ENCODE measurements around the gene TAS1R1.

TAS1R1 gene

GRCh38 chr1:6603915-6604558 is 48.9 kb downstream of the TAS1R1 start:
- DNase-seq (ENCODE audit: low spot score), result peak; percentile 74

- peak; percentile 59 for DNase-seq (ENCODE audit: low spot score)
These were observed 57.7 kb downstream of the TAS1R1 start for GRCh38 chr1:6612641-6613360.

GRCh38 chr1:6613361-6614018 is 58.4 kb downstream of the TAS1R1 start, which contains the start of gene PHF13:
Gene PHF13, plus strand, starts transcription at chr1:6613731. Its CDS starts 336 bp downstream, at chr1:6614067.
- DNase-seq (ENCODE audit: low spot score), result peak; percentile 99

DNA sequence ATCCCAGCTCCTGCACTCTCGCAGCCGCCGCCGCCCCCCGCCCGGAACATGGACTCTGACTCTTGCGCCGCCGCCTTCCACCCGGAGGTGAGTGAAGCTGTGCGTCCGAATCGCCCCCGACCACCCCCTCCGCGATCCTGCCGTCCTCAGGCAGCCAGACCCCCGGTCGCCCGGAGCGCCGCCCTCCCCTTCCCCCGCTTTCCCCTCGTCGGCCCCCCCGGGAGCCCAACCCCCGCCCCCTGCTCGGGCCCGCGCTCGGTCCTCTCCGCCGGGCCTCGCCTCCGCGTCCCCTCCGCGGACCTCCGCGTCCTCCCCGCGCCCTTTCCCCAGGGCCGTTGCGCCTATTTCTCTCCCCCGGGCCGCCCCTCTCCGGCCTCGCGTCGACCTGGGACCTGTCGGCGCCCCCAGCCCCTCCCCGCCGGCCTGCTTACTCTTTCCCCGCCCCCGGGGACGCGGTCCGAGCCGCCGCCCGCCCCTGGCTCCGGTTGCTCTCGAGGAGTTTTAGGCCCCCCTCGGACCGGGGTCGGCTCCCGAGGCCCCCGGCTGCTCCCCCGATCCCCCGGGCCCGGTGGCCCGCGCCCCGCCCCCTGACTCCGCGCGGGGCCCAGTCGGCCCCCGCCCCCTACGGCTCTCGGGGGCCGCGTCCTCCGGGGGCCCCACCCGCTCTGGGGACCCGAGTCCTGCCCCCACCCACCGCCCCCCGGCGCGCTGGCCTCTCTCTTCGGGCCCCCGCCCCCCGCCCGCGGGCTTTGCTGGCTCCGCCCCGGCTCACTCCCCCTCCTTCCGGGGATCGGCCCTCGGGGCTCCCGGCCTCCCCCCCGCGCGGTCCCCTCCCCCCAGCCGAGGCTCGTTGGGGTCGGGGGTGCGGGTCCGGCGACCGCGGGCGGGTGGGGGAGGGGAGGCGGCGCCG is 59.2 kb downstream of the TAS1R1 start:
- DNase-seq (ENCODE audit: low spot score), result no peak

DNA sequence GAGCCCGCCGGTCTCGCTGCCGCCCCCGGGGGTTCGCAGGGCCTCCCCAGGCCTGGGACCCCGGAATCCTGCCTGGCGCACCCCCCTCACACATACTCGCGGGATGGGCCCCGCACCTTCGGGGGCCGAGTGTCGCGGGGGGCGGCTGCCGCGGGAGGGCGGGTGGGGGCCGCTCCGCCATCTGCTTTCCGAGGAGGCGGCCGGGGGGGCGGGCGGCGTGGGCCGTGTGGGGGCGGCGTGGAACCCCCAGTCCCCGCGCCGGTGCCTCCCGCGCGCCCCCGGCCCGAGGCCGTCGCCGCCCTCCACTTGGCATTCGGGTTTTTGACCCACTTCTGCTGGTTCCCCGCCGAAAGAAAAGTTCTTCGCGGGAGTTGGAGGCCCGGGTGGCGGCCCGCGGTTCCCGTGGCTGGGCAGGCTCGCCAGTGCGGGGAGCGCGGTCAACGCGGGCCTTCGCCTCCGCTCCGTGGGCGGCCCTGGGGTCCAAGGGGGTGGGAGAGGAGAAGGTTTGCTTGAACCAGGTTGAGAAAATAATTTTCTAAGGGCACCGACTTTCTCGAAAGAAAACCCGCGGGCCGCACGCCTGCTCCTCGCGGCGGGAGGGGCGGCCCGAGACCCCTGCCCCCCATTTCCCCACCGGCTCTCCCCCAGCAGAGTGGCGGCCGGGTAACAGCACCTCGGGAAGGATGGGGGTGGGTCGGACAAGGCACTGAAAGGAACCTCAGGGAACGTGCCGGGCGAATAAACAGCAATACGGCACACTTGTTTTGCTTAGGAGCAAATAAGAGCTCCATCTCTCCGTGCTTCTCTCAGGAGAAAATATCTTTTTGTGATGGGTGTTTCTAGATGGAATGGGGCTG is 60.0 kb downstream of the TAS1R1 start:
- no peak for DNase-seq (ENCODE audit: low spot score)

DNA sequence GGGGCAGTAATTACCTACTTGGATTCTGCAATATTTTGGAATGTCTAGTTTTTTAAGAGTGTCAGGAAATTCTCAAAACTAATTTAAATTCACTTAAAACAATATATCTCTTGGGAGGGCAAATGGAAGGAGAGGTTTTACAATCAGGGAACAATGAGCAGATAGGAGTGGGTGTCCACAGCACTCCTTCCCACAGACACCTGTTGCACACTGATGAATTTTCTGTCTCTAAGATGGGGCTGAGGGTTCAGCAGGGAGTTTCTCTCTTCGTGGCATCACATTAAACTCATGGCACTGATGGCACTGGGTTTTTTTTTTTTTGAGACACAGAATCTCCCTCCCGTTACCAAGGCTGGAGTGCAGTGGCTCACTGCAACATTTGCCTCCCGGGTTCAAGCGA is 63.9 kb downstream of the TAS1R1 start:
- no peak for DNase-seq (ENCODE audit: low spot score)

DNA sequence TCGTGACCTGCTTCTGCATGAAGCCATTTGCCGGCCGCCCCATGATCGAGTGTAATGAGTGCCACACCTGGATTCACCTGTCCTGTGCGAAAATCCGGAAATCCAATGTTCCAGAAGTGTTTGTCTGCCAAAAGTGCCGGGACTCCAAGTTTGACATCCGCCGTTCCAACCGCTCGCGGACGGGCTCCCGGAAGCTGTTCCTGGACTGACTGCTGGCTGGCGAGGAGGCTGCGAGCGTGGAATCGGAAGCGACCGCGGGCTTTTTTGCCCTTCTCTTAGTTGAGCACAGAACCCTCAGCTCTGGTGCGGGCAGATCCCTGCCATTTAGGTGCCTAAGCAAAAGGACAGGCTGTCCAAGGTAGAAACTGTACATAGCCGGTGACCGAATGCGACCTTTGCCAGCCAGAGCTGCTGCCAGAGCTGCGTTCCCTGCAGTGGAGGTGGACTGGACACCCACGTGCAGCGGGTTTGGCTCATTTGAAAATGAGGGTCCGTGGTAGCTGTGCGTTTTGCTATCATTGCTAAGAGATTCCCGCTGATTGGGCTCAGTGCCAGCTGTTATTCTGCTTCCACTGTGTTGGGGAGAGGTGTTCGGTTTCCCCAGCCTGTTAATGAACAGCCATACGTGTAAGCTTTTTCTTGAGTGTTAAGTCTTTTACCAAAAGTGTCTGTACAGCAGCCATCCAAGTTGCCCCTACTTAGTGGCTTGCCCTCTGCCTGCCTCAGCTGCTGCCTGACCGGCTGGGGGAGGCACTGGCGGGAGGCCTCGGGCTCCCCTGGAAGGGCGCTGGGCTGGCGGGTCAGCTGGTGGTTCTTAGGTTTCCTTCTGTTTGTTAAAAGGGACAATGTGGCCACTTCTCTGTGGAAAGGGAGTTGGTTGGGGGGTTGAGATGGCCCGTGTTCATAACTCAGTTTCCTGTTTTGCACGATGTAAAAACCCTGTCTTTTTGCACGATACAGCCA is 66.6 kb downstream of the TAS1R1 start:
- no peak for DNase-seq (ENCODE audit: low spot score)

- DNase-seq (ENCODE audit: low spot score), result no peak
These were observed 67.5 kb downstream of the TAS1R1 start for GRCh38 chr1:6622396-6623152.

- no peak for DNase-seq (ENCODE audit: low spot score)
These were observed 68.3 kb downstream of the TAS1R1 start for GRCh38 chr1:6623269-6623965.

DNA sequence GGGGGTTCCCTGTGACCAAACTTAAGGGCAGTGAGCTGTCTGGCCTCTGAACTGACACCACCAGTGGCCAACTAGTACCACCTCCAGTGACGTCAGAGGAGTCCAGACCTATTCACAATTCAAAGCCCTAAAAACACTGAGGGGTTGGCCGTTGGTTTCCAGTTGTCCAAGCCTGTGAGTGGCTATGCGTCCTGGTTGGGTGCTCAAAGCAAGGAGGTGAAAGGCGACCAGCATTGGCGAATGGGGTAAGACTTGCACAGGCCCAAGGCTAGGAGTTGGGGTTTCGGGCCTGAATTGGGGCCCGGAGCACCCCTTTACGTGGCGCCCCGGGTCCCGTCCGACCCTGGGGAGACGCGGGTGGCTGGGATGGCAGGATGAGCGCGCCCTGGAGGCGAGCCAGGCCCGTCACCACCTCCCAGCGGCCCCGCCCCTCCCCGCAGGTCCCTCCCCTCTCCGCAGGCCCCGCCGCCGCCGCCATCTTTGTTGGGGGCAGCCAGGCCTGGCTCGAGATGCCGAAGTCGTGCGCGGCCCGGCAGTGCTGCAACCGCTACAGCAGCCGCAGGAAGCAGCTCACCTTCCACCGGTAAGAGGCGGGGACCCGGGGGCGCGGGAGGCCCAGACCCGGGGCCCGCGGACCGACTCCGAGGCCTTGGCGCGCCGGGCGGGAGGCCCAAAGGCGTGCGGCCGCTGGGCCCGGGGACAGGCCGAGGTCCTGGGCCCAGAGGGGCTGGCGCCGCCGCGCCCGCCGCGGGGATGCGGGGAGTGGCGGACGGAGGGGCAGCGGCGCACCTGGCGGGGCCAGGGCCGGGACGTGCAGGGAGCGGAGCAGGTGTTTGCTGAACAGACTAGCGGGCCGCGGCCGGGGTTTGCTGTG is 69.8 kb downstream of the TAS1R1 start, which contains the start of gene THAP3:
Gene THAP3 (plus strand): TSS at position 159 of the 874 bp plus-strand sequence. CDS start 351 bp downstream, at position 510.
- DNase-seq (ENCODE audit: low spot score), result peak; percentile 89

DNA sequence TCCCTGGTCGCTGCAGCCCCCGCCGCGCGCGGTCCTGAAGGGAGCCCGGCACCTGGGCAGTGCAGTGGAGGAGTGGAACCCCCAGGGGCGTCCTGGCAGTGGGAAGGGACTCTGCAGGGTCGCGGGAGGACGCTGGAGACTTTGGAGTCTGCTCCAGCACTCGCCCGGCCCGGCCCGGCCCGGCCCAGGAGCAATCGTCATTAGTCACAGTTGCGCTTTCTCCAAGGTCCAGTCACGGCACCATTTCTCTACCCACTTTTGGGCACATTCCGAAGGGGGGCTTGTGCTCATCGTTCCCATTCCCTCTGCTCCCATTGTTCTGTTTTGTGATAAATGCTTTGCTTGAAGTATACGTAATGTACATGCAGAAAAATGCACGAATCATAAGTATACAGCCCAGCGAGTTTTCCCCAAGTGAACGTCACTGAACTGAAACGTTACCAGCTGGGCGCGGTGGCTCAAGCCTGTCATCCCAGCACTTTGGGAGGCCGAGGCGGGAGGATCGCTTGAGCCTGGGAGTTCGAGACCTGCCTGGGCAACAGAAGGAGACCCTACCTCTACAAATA is 70.6 kb downstream of the TAS1R1 start:
- DNase-seq (ENCODE audit: low spot score), result peak; percentile 60

- DNase-seq (ENCODE audit: low spot score), result no peak
These were observed 71.9 kb downstream of the TAS1R1 start for GRCh38 chr1:6627031-6627430.

DNA sequence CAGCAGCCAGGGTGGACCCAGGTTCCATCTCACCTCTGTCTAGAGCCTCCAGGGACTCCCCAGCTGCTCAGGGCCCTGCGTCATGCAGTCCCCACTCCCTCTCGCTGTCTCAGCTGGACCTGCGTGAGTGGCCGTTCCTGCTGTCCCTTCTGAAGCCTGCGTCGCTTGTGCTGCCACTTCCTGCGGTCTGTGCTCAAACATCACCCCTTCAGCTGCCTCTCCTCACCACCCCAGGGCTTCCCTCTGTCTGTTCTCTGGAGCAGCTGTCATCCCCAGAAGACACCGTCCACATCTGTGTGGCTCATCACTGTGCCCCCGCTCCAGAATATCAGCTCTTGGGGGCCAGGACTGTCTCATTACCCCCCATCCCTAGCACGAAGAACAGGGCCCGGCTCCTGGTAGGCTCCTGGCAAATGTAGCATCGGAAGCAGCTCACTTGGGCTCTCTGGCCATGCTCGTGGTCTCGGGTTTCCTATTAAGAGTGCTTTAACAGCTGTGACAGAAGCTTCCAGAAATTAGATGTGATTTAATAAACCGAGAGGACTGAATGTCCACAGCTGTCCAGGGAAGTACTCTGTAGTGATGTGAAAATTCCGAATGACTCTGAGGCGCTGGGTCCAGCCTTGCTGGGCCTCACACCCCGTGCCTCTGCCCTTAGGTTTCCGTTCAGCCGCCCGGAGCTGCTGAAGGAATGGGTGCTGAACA is 72.9 kb downstream of the TAS1R1 start:
- DNase-seq (ENCODE audit: low spot score), result no peak

GRCh38 chr1:6628971-6629479 is 73.9 kb downstream of the TAS1R1 start:
- no peak for DNase-seq (ENCODE audit: low spot score)

Data from kidney tubule cell (primary cell).